ENCODE data around the gene APBB2. TPM values are rescaled to one million over a fixed set of nuclear protein-coding genes. Genes with fewer than 3 reads are reported as not detected.

APBB2 gene
- polyA plus RNA-seq, 3 donors = 0.15 to 0.33 TPM; not detected in 1

DNA sequence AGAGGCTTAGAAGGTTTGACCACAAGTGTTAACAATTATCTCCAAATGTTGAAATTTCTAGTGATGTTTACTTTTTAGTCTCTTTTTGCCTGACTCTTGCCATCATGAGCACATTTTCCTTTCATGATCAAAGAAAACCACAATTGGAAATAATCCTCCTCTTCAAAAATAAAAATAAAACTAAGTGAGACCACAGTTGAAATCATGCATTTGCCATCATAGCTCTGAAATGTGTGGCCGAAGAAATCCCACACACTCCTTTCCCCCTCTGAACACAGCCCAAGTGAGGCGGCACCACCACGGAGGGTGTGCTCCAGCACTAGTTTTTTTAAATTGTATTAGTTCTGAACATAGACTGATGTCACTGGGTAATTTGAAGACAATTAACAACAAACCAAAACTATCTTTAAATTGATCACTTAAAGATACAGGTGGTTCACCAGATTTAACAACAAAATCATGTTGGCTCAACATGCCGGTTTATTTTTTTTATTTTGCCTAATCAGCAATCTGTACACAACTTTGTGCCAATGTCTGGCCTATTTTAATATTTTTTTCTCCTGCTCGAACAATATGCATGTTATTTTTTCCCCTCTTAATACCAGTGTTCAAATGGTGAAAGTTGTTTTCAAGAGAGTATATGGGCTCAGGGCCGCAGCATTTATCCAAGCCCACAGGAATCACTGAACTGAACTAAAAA, 17.6 kb downstream of the APBB2 start:
- Histone ChIP-seq H3K4me1 (ENCODE audit: control insufficient read depth in 1 of 2, insufficient read depth in 2 of 2, low read length in 2 of 2) (no peaks in the 10 kb centered on the region), H2AFZ (ENCODE audit: insufficient read depth, low read depth, low read length, poor library complexity, severe bottlenecking) (no peak overlapping the region), H3K27me3 (ENCODE audit: control insufficient read depth in 2 of 2, insufficient read depth in 2 of 2, low read length in 2 of 2) (no peaks in the 10 kb centered on the region), H3K36me3 (replicated peaks in 1 of 2; ENCODE audit: control insufficient read depth in 1 of 2, insufficient read depth in 2 of 2, low read length in 2 of 2) (no peaks in the 10 kb centered on the region), H3K4me3 (replicated peaks in 1 of 3; ENCODE audit: low read depth in 2 of 3, low read length in 3 of 3) (no peak overlapping the region), H4K20me1 (ENCODE audit: insufficient read depth, low read length) (no peaks in the 10 kb centered on the region), H3K79me2 (ENCODE audit: insufficient read depth, low read length) (no peaks in the 10 kb centered on the region), H3K9me3 (replicated peaks in 1 of 2; ENCODE audit: control insufficient read depth in 1 of 2, insufficient read depth in 1 of 2, low read length in 2 of 2) (no peaks in the 10 kb centered on the region), H3K27ac (ENCODE audit: low read depth in 1 of 2, low read length in 2 of 2) (no peak overlapping the region), H3K4me2 (replicated peaks; ENCODE audit: extremely low read depth, low read length, poor library complexity, severe bottlenecking) (no peak overlapping the region), H3K9ac (ENCODE audit: insufficient read depth, low read length, poor library complexity, severe bottlenecking) (no peak overlapping the region)
- peaks cover 0 to 9% (median 2%) of the 10 kb centered on the region in 3 donors for H3K27me3 Mint-ChIP-seq (ENCODE audit: low read depth in 3 of 3)
- TF ChIP-seq, protein P1, sequence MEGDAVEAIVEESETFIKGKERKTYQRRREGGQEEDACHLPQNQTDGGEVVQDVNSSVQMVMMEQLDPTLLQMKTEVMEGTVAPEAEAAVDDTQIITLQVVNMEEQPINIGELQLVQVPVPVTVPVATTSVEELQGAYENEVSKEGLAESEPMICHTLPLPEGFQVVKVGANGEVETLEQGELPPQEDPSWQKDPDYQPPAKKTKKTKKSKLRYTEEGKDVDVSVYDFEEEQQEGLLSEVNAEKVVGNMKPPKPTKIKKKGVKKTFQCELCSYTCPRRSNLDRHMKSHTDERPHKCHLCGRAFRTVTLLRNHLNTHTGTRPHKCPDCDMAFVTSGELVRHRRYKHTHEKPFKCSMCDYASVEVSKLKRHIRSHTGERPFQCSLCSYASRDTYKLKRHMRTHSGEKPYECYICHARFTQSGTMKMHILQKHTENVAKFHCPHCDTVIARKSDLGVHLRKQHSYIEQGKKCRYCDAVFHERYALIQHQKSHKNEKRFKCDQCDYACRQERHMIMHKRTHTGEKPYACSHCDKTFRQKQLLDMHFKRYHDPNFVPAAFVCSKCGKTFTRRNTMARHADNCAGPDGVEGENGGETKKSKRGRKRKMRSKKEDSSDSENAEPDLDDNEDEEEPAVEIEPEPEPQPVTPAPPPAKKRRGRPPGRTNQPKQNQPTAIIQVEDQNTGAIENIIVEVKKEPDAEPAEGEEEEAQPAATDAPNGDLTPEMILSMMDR (IDR thresholded peaks at IDR 0.05) = no peak
- H3K27ac Mint-ChIP-seq = no peak overlapping the region
- no peaks in the 10 kb centered on the region for H3K4me1 Mint-ChIP-seq
- intact Hi-C loops (cut with micrococcal nuclease) = no loop called here
- no peaks in the 10 kb centered on the region for H3K36me3 Mint-ChIP-seq
- H3K9me3 Mint-ChIP-seq = peaks cover 0 to 8% (median 2%) of the 10 kb centered on the region in 7 donors
- no CpG with 5 or more reads among the region's 6 CpGs for WGBS (ENCODE audit: insufficient coverage)
- DNase-seq = no peak
- H3K4me3 Mint-ChIP-seq = no peak overlapping the region

DNA sequence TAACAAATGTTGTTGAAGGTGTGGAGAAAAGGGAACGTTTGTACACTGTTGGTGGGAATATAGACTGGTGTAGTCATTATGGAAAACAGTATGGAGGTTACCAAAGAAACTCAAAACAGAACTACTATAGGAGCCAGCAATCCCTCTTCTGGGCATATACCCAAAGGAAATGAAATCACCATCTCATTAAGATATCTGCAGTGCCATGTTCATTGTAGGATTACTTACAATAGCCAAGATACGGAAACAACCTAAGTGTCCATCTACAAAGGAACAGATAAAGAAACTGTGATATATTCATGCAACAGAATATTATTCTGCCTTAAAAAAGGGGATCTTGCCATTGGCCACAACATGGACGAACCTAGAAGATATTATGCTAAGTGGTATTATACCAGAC, 22.2 kb downstream of the APBB2 start:
- intact Hi-C loops (cut with micrococcal nuclease) = no loop called here
- TF ChIP-seq, protein P1 (IDR thresholded peaks at IDR 0.05) = no peak
- DNase-seq = no peak
- Histone ChIP-seq H3K36me3 (replicated peaks in 1 of 2; ENCODE audit: control insufficient read depth in 1 of 2, insufficient read depth in 2 of 2, low read length in 2 of 2) (no peaks in the 10 kb centered on the region), H3K9ac (ENCODE audit: insufficient read depth, low read length, poor library complexity, severe bottlenecking) (no peak overlapping the region), H3K27ac (ENCODE audit: low read depth in 1 of 2, low read length in 2 of 2) (no peak overlapping the region), H3K4me3 (replicated peaks in 1 of 3; ENCODE audit: low read depth in 2 of 3, low read length in 3 of 3) (no peak overlapping the region), H3K9me3 (replicated peaks in 1 of 2; ENCODE audit: control insufficient read depth in 1 of 2, insufficient read depth in 1 of 2, low read length in 2 of 2) (no peaks in the 10 kb centered on the region), H2AFZ (ENCODE audit: insufficient read depth, low read depth, low read length, poor library complexity, severe bottlenecking) (no peak overlapping the region), H3K79me2 (ENCODE audit: insufficient read depth, low read length) (no peaks in the 10 kb centered on the region), H3K4me1 (ENCODE audit: control insufficient read depth in 1 of 2, insufficient read depth in 2 of 2, low read length in 2 of 2) (no peaks in the 10 kb centered on the region), H3K4me2 (replicated peaks; ENCODE audit: extremely low read depth, low read length, poor library complexity, severe bottlenecking) (no peak overlapping the region), H3K27me3 (ENCODE audit: control insufficient read depth in 2 of 2, insufficient read depth in 2 of 2, low read length in 2 of 2) (no peaks in the 10 kb centered on the region), H4K20me1 (ENCODE audit: insufficient read depth, low read length) (no peaks in the 10 kb centered on the region)
- H3K4me3 Mint-ChIP-seq = no peak overlapping the region
- no peaks in the 10 kb centered on the region for H3K36me3 Mint-ChIP-seq
- H3K27me3 Mint-ChIP-seq (ENCODE audit: low read depth in 3 of 3) = peaks cover 2 to 3% (median 2%) of the 10 kb centered on the region in 3 donors
- WGBS (ENCODE audit: insufficient coverage) = no CpG with 5 or more reads among the region's 3 CpGs
- peaks cover 0 to 8% (median 2%) of the 10 kb centered on the region in 7 donors for H3K9me3 Mint-ChIP-seq
- no peak overlapping the region for H3K27ac Mint-ChIP-seq
- no peaks in the 10 kb centered on the region for H3K4me1 Mint-ChIP-seq
